GM15510 (cell line): Measurements from ENCODE around the gene SUDS3.

ENCODE experiments used
- POLR2A ChIP-seq: IDR thresholded peaks from 3 replicates; pipeline ENCODE4 v1.6.1; 2011; ENCODE audit warnings: borderline replicate concordance; ENCODE audit not compliant: insufficient read length; ENCODE audit errors: extremely low read depth

SUDS3 gene

GRCh38 chr12:118436986-118437385, 60.6 kb downstream of the SUDS3 start:
- TF ChIP-seq POLR2A, result no peak

- TF ChIP-seq POLR2A, result no peak
Observed at GRCh38 chr12:118439068-118439467, 62.7 kb downstream of the SUDS3 start.

DNA sequence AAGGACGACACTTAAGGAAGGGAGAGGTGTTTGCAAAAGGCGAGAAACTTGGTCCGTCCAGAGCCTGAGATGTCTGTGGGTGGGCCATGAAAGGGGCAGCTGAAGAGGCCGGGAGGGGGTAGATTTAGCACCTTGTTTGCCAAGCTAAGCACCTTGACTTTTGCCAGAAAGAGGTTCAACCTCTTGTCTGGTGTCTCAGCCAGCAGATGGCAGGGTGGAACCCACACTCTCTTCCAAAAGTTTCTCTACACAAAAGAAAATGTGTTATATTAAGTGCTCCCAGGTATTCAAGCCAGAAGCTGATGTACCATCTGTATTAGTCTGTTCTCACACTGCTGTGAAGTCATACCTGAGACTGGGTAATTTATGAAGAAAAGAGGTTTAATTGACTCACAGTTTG, 69.9 kb downstream of the SUDS3 start:
- no peak for TF ChIP-seq POLR2A

- no peak for TF ChIP-seq POLR2A
Observed at GRCh38 chr12:118447181-118447580, 70.8 kb downstream of the SUDS3 start.

DNA sequence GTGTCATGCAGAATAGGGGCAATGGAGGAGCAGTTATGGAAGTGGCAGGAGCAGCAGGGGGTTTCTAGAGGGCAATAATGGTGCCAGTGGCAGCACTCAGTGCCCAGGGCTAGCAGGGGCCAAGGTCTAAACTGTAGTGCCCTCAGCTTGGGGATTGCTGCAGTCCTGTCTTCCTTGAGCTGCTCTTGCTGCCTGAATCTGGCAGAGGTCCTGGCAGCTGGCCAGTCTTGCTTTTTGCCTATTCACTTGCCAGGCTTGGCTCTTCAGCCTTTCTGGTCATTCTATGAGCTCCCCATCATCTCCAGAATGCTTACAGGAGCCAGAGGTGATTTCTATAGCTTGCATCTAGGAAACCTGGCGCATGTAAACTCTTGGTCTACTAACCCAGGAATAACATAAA, 72.0 kb downstream of the SUDS3 start:
- TF ChIP-seq POLR2A, result no peak

DNA sequence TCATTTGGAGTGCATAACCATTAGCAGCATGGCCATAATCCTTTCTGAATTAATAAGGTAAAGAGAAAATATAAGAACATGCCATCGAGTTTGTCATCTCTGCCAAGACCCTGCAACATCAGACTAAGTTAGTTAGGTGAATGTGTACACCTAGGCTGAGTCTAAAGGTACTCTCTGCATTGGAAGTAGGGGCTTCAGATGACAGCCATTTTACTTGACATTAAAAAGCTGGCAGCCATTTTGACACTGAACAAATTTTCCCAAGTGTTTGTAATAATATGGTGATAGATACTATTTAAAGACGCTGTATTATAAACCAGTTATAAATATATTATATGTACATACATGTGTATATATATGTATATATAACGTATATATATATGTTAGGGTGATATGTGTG, 79.0 kb downstream of the SUDS3 start:
- TF ChIP-seq POLR2A, result no peak

- no peak for TF ChIP-seq POLR2A
Observed at GRCh38 chr12:118456741-118457140, 80.4 kb downstream of the SUDS3 start.

DNA sequence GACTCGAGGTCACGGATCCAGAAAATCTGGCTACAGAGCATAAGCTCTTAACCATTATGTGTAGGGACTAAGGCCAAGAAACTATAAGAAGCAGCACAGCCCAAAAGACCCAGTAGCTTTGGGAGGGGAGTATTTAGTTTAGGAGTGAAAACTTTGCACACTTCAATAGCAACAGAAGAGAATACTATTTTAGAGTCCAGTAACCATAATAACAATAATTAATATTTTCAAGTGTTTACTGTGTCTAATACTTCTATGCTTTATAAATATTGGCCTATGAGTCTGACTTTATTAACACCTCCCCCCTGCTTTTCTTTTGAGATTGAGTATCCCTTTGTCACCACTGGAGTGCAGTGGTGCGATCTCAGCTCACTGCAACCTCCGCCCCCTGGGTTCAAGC, 82.8 kb downstream of the SUDS3 start:
- TF ChIP-seq POLR2A, result no peak

DNA sequence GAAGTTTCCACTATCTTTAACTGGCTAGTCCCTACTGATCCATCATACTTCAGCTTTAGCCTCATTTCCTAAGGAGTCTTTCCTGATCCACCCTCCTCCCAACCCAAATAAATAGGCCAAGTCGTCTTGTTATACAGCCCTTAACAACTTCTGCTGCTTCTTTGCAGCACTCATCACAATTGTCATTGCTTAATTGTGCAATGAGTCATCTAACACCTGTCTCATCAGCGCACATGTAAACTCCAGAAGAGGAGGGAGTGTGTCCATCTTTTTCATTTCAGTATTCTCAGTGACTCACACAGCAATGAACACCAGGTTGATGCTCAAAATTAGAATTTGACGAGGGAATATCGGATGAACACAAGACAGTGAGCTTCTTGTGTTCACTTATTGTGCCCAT, 87.3 kb downstream of the SUDS3 start:
- no peak for TF ChIP-seq POLR2A

- TF ChIP-seq POLR2A, result no peak
Observed at GRCh38 chr12:118465706-118466105, 89.4 kb downstream of the SUDS3 start.
